ENCODE data around the gene MALT1. TPM values are rescaled to one million over a fixed set of nuclear protein-coding genes. Genes with fewer than 3 reads are reported as not detected.

The MALT1 gene
- total RNA-seq, 1 experiment from 2014 or later = 19.6 TPM

DNA sequence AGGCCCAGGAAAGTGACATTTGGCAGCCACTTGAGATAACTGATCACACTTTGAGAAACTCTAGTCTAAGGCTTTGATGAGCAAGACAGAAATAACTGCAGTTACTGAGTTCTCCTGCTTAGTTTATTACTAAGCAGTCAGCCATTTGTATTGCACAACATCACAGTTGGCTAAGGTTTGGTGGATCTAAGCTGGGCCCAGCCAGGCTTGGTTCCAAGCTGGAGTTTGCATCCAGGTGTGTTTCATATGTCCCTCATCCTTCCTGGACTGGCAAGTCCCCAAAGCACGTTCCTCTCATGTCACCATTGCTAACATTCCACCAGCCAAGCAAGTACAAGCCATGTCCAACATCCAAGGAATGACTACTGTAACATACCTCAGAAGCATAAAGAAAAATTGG is 122.1 kb downstream of the MALT1 start:
- DNase-seq = peak; percentile 14 to 66
- no peaks in the 10 kb centered on the region for H3K9me2 ChIP-seq (ENCODE audit: insufficient read depth)
- POLR2A ChIA-PET (ENCODE audit: unreplicated experiment) = no interaction called here
- H3K27me3 ChIP-seq (ENCODE audit: insufficient read depth, low read depth) = no peaks in the 10 kb centered on the region
- CTCF ChIA-PET = interaction anchor here (0.6 kb wide), 1 partner anchor 607 kb away, joined by 4 read pairs; no protein-coding TSS in a partner anchor
- H3K4me3 ChIP-seq = no peak overlapping the region
- H4K20me1 ChIP-seq (ENCODE audit: insufficient read depth) = no peaks in the 10 kb centered on the region
- no peaks in the 10 kb centered on the region for H3K36me3 ChIP-seq (ENCODE audit: low read depth)
- H3K4me2 ChIP-seq = no peak overlapping the region
- peaks cover 26% of the 10 kb centered on the region; the same call in 1 of the 2 replicates for H3F3A ChIP-seq (ENCODE audit: insufficient read depth, low read depth)
- no peak for TF ChIP-seq EZH2 (IDR thresholded peaks at IDR 0.05; ENCODE audit: low read depth)
- TF ChIP-seq, protein P1, sequence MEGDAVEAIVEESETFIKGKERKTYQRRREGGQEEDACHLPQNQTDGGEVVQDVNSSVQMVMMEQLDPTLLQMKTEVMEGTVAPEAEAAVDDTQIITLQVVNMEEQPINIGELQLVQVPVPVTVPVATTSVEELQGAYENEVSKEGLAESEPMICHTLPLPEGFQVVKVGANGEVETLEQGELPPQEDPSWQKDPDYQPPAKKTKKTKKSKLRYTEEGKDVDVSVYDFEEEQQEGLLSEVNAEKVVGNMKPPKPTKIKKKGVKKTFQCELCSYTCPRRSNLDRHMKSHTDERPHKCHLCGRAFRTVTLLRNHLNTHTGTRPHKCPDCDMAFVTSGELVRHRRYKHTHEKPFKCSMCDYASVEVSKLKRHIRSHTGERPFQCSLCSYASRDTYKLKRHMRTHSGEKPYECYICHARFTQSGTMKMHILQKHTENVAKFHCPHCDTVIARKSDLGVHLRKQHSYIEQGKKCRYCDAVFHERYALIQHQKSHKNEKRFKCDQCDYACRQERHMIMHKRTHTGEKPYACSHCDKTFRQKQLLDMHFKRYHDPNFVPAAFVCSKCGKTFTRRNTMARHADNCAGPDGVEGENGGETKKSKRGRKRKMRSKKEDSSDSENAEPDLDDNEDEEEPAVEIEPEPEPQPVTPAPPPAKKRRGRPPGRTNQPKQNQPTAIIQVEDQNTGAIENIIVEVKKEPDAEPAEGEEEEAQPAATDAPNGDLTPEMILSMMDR (conservative IDR thresholded peaks at IDR 0.05) = no peak
- no peaks in the 10 kb centered on the region for H3K79me2 ChIP-seq (ENCODE audit: low read depth)
- intact Hi-C loops (cut with micrococcal nuclease; ENCODE audit: unreplicated experiment) = no loop called here
- no peak overlapping the region for H3K27ac ChIP-seq
- peaks cover 25% of the 10 kb centered on the region for H3K4me1 ChIP-seq (replicated peaks; ENCODE audit: insufficient read depth)
- no peak overlapping the region for H2AFZ ChIP-seq
- BruUV-seq (replicated peaks) = no TSS peak
- H3K9me3 ChIP-seq (ENCODE audit: insufficient read depth, low read depth) = 0 out of 2 replicates have a peak, but pooled peaks cover 3% of the 10 kb centered on the region

DNA sequence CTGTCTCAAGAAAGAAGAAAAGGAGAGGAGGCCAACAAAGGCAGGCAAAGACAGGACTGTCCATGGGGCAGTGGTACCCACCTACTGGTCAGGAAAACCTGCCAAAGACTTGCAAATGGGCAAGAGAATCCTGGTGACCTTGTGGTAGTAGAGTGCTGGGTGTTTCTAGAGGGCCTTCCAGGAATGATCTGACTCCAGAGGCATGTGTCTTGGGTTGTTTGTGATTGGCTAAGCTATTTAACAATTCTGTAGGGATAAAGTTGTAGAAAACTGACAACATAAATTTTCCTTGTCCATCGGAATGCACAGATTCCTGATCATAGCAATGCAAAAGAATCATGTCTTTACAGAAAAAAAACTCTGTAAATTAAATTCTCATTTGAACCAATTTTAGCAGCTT is 125.0 kb downstream of the MALT1 start:
- Histone ChIP-seq H3K4me3 (no peak overlapping the region), H3F3A (ENCODE audit: insufficient read depth, low read depth) (peaks cover 10% of the 10 kb centered on the region; the same call in 1 of the 2 replicates), H3K36me3 (ENCODE audit: low read depth) (no peaks in the 10 kb centered on the region), H3K27me3 (ENCODE audit: insufficient read depth, low read depth) (no peaks in the 10 kb centered on the region), H3K79me2 (ENCODE audit: low read depth) (no peaks in the 10 kb centered on the region), H3K4me2 (no peak overlapping the region), H3K4me1 (replicated peaks; ENCODE audit: insufficient read depth) (0 out of 2 replicates have a peak, but pooled peaks cover 8% of the 10 kb centered on the region), H3K27ac (no peak overlapping the region), H4K20me1 (ENCODE audit: insufficient read depth) (no peaks in the 10 kb centered on the region), H2AFZ (no peak overlapping the region), H3K9me2 (ENCODE audit: insufficient read depth) (no peaks in the 10 kb centered on the region), H3K9me3 (ENCODE audit: insufficient read depth, low read depth) (no peaks in the 10 kb centered on the region)
- POLR2A ChIA-PET (ENCODE audit: unreplicated experiment) = no interaction called here
- BruUV-seq (replicated peaks) = no TSS peak
- CTCF ChIA-PET = no interaction called here
- intact Hi-C loops (cut with micrococcal nuclease; ENCODE audit: unreplicated experiment) = no loop called here
- TF ChIP-seq EZH2 (IDR thresholded peaks at IDR 0.05; ENCODE audit: low read depth) = no peak
- TF ChIP-seq, protein P1 (conservative IDR thresholded peaks at IDR 0.05) = no peak
- no peak for DNase-seq

DNA sequence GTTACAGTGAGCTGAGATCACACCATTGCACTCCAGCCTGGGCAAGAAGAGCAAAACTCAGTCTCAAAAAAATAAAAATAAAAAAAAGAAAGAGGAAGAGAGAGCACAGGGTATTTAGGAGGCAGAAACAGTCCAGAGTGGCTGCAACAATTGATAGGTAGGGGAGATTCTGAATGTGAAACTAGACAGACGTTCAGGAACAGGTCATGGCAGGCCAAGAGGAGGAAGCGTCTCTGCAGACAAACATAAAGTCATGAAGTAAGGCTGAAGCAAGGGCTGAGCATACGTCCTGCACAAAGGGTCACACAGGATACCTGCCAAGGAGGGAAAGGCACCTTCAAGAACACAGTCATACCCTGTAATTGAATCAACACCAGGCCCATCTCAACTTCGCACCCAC is 129.3 kb downstream of the MALT1 start:
- no peaks in the 10 kb centered on the region for H3K27me3 ChIP-seq (ENCODE audit: insufficient read depth, low read depth)
- no peaks in the 10 kb centered on the region for H3K4me1 ChIP-seq (replicated peaks; ENCODE audit: insufficient read depth)
- intact Hi-C loops (cut with micrococcal nuclease; ENCODE audit: unreplicated experiment) = no loop called here
- H3K4me3 ChIP-seq = no peak overlapping the region
- no peak overlapping the region for H3K27ac ChIP-seq
- no peaks in the 10 kb centered on the region for H3K9me2 ChIP-seq (ENCODE audit: insufficient read depth)
- H4K20me1 ChIP-seq (ENCODE audit: insufficient read depth) = no peaks in the 10 kb centered on the region
- H3K79me2 ChIP-seq (ENCODE audit: low read depth) = no peaks in the 10 kb centered on the region
- TF ChIP-seq, protein P1 (conservative IDR thresholded peaks at IDR 0.05) = no peak
- no peak for TF ChIP-seq EZH2 (IDR thresholded peaks at IDR 0.05; ENCODE audit: low read depth)
- DNase-seq = no peak
- CTCF ChIA-PET = no interaction called here
- no peaks in the 10 kb centered on the region for H3K9me3 ChIP-seq (ENCODE audit: insufficient read depth, low read depth)
- H3K4me2 ChIP-seq = no peak overlapping the region
- POLR2A ChIA-PET (ENCODE audit: unreplicated experiment) = no interaction called here
- H3K36me3 ChIP-seq (ENCODE audit: low read depth) = no peaks in the 10 kb centered on the region
- H2AFZ ChIP-seq = no peak overlapping the region
- 0 out of 2 replicates have a peak, but pooled peaks cover 2% of the 10 kb centered on the region for H3F3A ChIP-seq (ENCODE audit: insufficient read depth, low read depth)
- BruUV-seq (replicated peaks) = no TSS peak
